T-cell (primary cell): ENCODE measurements around the gene ETS1. TPM values are rescaled to one million over a fixed set of nuclear protein-coding genes. Genes with fewer than 3 reads are reported as not detected.

Experiments
- ATAC-seq, 4 experiments: fragments of 200-7000 bp in 3 of 4; fragments of 150-1000 bp in 1 of 4; cut with Tn5 transposase; replicated peaks in 1 of 4; 1 replicate in 3 of 4; 2 replicates in 1 of 4; pipeline ENCODE4 v1.10.0; 2021; ENCODE audit warnings: moderate library complexity in 3 of 4, mild to moderate bottlenecking in 2 of 4, moderate number of reproducible peaks in 1 of 4
- CTCF ChIA-PET, 2 donors: fragments of 300-600 bp; sonication (Branson Sonifier 250); formaldehyde crosslinking; loops; one replicate each; lab custom pipeline; 2022; ENCODE audit warnings: antibody characterized with exemption in 2 of 2; lab: Charles Lee
- POLR2A ChIA-PET, 2 donors: fragments of 300-600 bp; sonication (Branson Sonifier 250); formaldehyde crosslinking; loops; one replicate each; lab custom pipeline; 2022; ENCODE audit warnings: antibody characterized with exemption in 2 of 2; lab: Charles Lee
- DNase-seq, 35 experiments: peaks; one replicate each; pipeline versions ENCODE4 v3.0.0 to v3.0.0-alpha.2; 2013 to 2023
- H3K27ac ChIP-seq: one replicate; pipeline ENCODE4 v1.5.1; 2013; ENCODE audit warnings: low read length
- H3K27me3 ChIP-seq, 2 experiments: replicated peaks in 1 of 2; 1 replicate in 1 of 2; 2 replicates in 1 of 2; pipeline versions ENCODE4 v1.6.1 to v1.7.0; 2013; ENCODE audit warnings: low read length in 1 of 2, mixed read lengths in 1 of 2; ENCODE audit not compliant: control insufficient read depth in 2 of 2, insufficient read depth in 2 of 2; ENCODE audit errors: extremely low read depth in 1 of 2
- H3K36me3 ChIP-seq, 2 donors: 1 replicate in 1 of 2; 2 replicates in 1 of 2; pipeline versions ENCODE4 v1.6.1 to v1.7.0; 2013; ENCODE audit warnings: low read length in 1 of 2; ENCODE audit not compliant: control insufficient read depth in 2 of 2, insufficient read depth in 1 of 2; ENCODE audit errors: extremely low read depth in 1 of 2
- H3K4me1 ChIP-seq, 2 experiments: 1 replicate in 1 of 2; 2 replicates in 1 of 2; pipeline versions ENCODE4 v1.6.1 to v1.7.0; 2013; ENCODE audit warnings: low read length in 2 of 2, mixed read lengths in 1 of 2; ENCODE audit not compliant: insufficient read depth in 2 of 2, control insufficient read depth in 1 of 2; ENCODE audit errors: extremely low read depth in 1 of 2
- H3K4me3 ChIP-seq, 2 donors: 1 replicate in 1 of 2; 2 replicates in 1 of 2; pipeline versions ENCODE4 v1.5.1 to v1.7.0; 2013; ENCODE audit warnings: mild to moderate bottlenecking in 2 of 2, low read length in 1 of 2, moderate library complexity in 1 of 2; ENCODE audit not compliant: control insufficient read depth in 1 of 2; ENCODE audit errors: extremely low read depth in 1 of 2
- H3K9me3 ChIP-seq: 2 replicates; pipeline ENCODE4 v1.7.0; 2013
- H3K27ac Mint-ChIP-seq, 2 donors: one replicate each; pipeline ENCODE4 v1.8.0; 2020 to 2021; ENCODE audit warnings: mild to moderate bottlenecking in 2 of 2, mixed read lengths in 2 of 2
- H3K27me3 Mint-ChIP-seq, 2 donors: one replicate each; pipeline ENCODE4 v1.8.0; 2021 to 2022; ENCODE audit warnings: mixed read lengths in 2 of 2
- H3K36me3 Mint-ChIP-seq: one replicate; pipeline ENCODE4 v1.8.0; 2021; ENCODE audit warnings: mixed read lengths
- H3K4me1 Mint-ChIP-seq, 3 donors: one replicate each; pipeline ENCODE4 v1.8.0; 2020 to 2022; ENCODE audit warnings: mixed read lengths in 3 of 3, mild to moderate bottlenecking in 1 of 3
- H3K4me3 Mint-ChIP-seq, 3 donors: one replicate each; pipeline ENCODE4 v1.8.0; 2020 to 2022; ENCODE audit warnings: mild to moderate bottlenecking in 3 of 3, mixed read lengths in 3 of 3, moderate library complexity in 3 of 3
- H3K9me3 Mint-ChIP-seq, 3 donors: one replicate each; pipeline ENCODE4 v1.8.0; 2020 to 2022; ENCODE audit warnings: mixed read lengths in 3 of 3
- WGBS: methylation state at CpG from one replicate; pipeline ENCODE4 v1.1.5; 2013; ENCODE audit warnings: missing lambda C conversion rate; ENCODE audit not compliant: insufficient coverage; 5-methylcytosine and 5-hydroxymethylcytosine counted together
- total RNA-seq, 35 experiments: library from RNA in 6 of 35; stranded (reverse) in 6 of 35; fragments of 120-200 nt in 1 of 35; gene quantifications; one replicate each; pipeline versions ENCODE4 v1.2.1 to v1.2.4 and lab custom pipeline; 2013 to 2026

Gene ETS1
- total RNA-seq, 5 donors from 2014 or later (not counting 1 experiment from before 2014, with no cell fraction given): 773 to 1,065 (median 854) TPM

DNA sequence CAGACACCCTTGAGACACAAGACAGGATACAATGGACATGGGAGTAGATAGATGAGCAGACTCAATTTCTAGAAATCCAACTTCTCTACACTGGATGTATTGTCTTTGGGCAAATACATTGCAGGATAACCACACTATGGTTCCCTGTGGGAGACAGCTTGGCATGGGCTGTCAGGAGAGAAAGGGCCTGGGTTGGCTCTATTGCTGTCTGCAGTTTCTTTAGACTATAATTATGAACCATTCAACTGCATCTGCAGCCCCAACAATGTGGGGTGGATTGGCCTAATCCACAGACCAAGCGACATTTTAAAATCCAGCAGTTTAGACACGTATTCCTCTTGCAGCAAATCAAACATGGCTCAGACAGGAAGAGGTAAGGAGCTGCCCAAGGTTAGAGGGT, 60.3 kb downstream of the ETS1 start:
- peak overlapping the region; percentile 93 for H3K27ac ChIP-seq
- no peak overlapping the region for H3K4me3 ChIP-seq
- H3K36me3 Mint-ChIP-seq: no peaks in the 10 kb centered on the region
- DNase-seq: no peak
- no peaks in the 10 kb centered on the region for H3K9me3 Mint-ChIP-seq
- peak overlapping the region in 1 of 3 donors; percentile 99 for H3K4me3 Mint-ChIP-seq
- peaks cover 76 to 83% (median 76%) of the 10 kb centered on the region in 3 donors for H3K4me1 Mint-ChIP-seq
- no peaks in the 10 kb centered on the region for H3K27me3 ChIP-seq
- no peaks in the 10 kb centered on the region for H3K27me3 Mint-ChIP-seq
- WGBS: no CpG with 5 or more reads among the region's 2 CpGs
- ChIA-PET POLR2A (interaction anchor here (0.6 to 2.0 kb wide), 3 partner anchors 83 to 230 kb away, joined by 4 to 23 read pairs (median 4); no protein-coding TSS in a partner anchor), CTCF (interaction anchor here in 1 of 2 donors (1.1 kb wide), 1 partner anchor 17 kb away, joined by 3 read pairs; no protein-coding TSS in a partner anchor)
- H3K4me1 ChIP-seq: peaks cover 51% of the 10 kb centered on the region in 2 experiments
- no peak for ATAC-seq
- H3K36me3 ChIP-seq: no peaks in the 10 kb centered on the region
- H3K27ac Mint-ChIP-seq: peak overlapping the region; percentile 97 to 98
- no peaks in the 10 kb centered on the region for H3K9me3 ChIP-seq

GRCh38 chr11:128525411-128526243, 61.7 kb downstream of the ETS1 start:
- Histone ChIP-seq H3K9me3 (no peaks in the 10 kb centered on the region), H3K4me1 (peaks cover 51% of the 10 kb centered on the region in 2 experiments), H3K27me3 (no peaks in the 10 kb centered on the region), H3K4me3 (peak overlapping the region; percentile 20 to 29), H3K36me3 (no peaks in the 10 kb centered on the region), H3K27ac (peak overlapping the region; percentile 93)
- Mint-ChIP-seq H3K27ac (peak overlapping the region; percentile 97 to 98), H3K4me1 (peaks cover 76 to 78% (median 76%) of the 10 kb centered on the region in 3 donors), H3K4me3 (peak overlapping the region; percentile 59 to 99 (median 67)), H3K36me3 (peaks cover 8% of the 10 kb centered on the region), H3K27me3 (no peaks in the 10 kb centered on the region), H3K9me3 (no peaks in the 10 kb centered on the region)
- DNase-seq: peak in 7 of 35 experiments; percentile 33 to 85 (median 50)
- ChIA-PET POLR2A (interaction anchor here (0.5 to 2.0 kb wide), 35 partner anchors 8 to 509 kb away, joined by 3 to 24 read pairs (median 7); no protein-coding TSS in a partner anchor), CTCF (interaction anchor here (0.6 to 2.2 kb wide), 41 partner anchors 13 to 478 kb away, joined by 3 to 24 read pairs (median 5); no protein-coding TSS in a partner anchor)
- no CpG with 5 or more reads among the region's 1 CpG for WGBS
- ATAC-seq: peak; percentile 52 to 65 (median 54)

DNA sequence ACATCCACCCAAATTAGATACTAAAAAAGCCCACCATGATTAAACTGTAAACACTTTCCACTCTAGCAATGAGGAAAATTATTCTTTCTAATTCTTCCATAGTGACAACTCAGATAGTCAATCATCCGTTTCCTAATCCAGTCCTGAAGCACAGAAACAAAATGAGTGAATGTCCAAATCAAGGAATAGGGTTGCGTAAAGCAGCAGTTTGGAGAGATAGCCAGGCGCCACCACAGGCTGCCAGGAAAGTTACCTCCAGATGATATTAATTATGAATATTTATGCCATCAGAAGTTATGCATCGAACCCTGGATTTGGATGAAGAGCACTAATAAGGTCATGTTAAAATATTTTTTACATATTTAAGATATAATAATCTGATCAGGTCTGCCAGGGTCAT, 63.2 kb downstream of the ETS1 start:
- Histone ChIP-seq H3K9me3 (no peaks in the 10 kb centered on the region), H3K36me3 (peaks cover 0 to 3% of the 10 kb centered on the region in 2 donors), H3K4me1 (peaks cover 51% of the 10 kb centered on the region in 2 experiments), H3K27ac (peak overlapping the region; percentile 93), H3K4me3 (no peak overlapping the region), H3K27me3 (no peaks in the 10 kb centered on the region)
- Mint-ChIP-seq H3K36me3 (peaks cover 20% of the 10 kb centered on the region), H3K4me3 (peak overlapping the region; percentile 96 to 99 (median 98)), H3K4me1 (peaks cover 64 to 65% (median 65%) of the 10 kb centered on the region in 3 donors), H3K27ac (peak overlapping the region; percentile 98), H3K27me3 (no peaks in the 10 kb centered on the region), H3K9me3 (no peaks in the 10 kb centered on the region)
- CTCF ChIA-PET: interaction anchor here in 1 of 2 donors (0.7 to 2.2 kb wide), 4 partner anchors 26 to 106 kb away, joined by 3 to 24 read pairs (median 4); no protein-coding TSS in a partner anchor
- DNase-seq (no peak), ATAC-seq (no peak)
- no CpG with 5 or more reads among the region's 4 CpGs for WGBS
- POLR2A ChIA-PET: interaction anchor here (0.7 to 2.2 kb wide), 4 partner anchors 12 to 106 kb away, joined by 3 to 18 read pairs (median 6); no protein-coding TSS in a partner anchor

GRCh38 chr11:128523641-128524040, 63.7 kb downstream of the ETS1 start:
- peaks cover 59 to 65% (median 60%) of the 10 kb centered on the region in 3 donors for H3K4me1 Mint-ChIP-seq
- no CpG with 5 or more reads among the region's 2 CpGs for WGBS
- ChIA-PET POLR2A (interaction anchor here (0.6 to 2.2 kb wide), 11 partner anchors 9 to 106 kb away, joined by 3 to 18 read pairs (median 5); no protein-coding TSS in a partner anchor), CTCF (interaction anchor here (0.6 to 1.5 kb wide), 10 partner anchors 13 to 222 kb away, joined by 3 to 14 read pairs (median 4); no protein-coding TSS in a partner anchor)
- no peaks in the 10 kb centered on the region for H3K27me3 Mint-ChIP-seq
- H3K27ac Mint-ChIP-seq: peak overlapping the region; percentile 98
- H3K9me3 Mint-ChIP-seq: no peaks in the 10 kb centered on the region
- H3K36me3 ChIP-seq: peaks cover 0 to 6% of the 10 kb centered on the region in 2 donors
- no peak for DNase-seq
- H3K9me3 ChIP-seq: no peaks in the 10 kb centered on the region
- no peak for ATAC-seq
- H3K36me3 Mint-ChIP-seq: peaks cover 25% of the 10 kb centered on the region
- H3K4me3 Mint-ChIP-seq: peak overlapping the region; percentile 96 to 99 (median 98)
- H3K4me3 ChIP-seq: no peak overlapping the region
- H3K27me3 ChIP-seq: no peaks in the 10 kb centered on the region
- peak overlapping the region; percentile 93 for H3K27ac ChIP-seq
- peaks cover 51% of the 10 kb centered on the region in 2 experiments for H3K4me1 ChIP-seq

DNA sequence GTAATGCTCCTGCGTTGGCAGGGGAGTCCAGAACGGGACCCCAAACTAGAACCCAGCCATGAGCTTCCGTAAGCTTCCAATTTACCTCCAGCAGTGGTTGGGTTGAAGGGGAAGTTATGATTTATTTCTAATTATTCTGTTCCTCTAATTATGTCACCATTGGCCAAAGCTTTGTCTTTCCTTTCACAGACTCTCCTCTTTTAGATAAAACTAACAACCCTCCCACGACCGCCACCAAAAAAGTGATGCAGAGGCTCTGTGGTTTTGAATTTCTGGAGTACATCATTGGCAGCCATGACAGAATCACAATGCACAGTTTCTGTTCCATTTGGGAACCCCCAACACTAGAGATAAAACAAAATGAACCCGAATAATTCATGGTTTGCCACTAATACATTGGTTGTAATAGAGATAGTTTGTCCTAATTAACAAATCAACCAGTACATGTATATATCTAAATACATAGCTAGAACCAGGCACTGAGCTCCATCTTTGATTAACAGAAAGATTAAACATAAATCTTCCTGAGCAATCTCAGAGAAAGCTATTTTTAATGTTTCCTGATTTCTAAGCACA, 64.3 kb downstream of the ETS1 start:
- Histone ChIP-seq H3K27me3 (no peaks in the 10 kb centered on the region), H3K9me3 (no peaks in the 10 kb centered on the region), H3K36me3 (peaks cover 1 to 9% of the 10 kb centered on the region in 2 donors), H3K4me3 (peak overlapping the region; percentile 66 to 72), H3K27ac (peak overlapping the region; percentile 93), H3K4me1 (peaks cover 45 to 47% of the 10 kb centered on the region in 2 experiments)
- Mint-ChIP-seq H3K27me3 (no peaks in the 10 kb centered on the region), H3K4me3 (peak overlapping the region; percentile 96 to 99 (median 98)), H3K9me3 (no peaks in the 10 kb centered on the region), H3K36me3 (peaks cover 31% of the 10 kb centered on the region), H3K4me1 (peaks cover 52 to 65% (median 56%) of the 10 kb centered on the region in 3 donors), H3K27ac (peak overlapping the region; percentile 98)
- ChIA-PET POLR2A (interaction anchor here (0.6 to 2.2 kb wide), 12 partner anchors 9 to 204 kb away, joined by 3 to 18 read pairs (median 4); no protein-coding TSS in a partner anchor), CTCF (interaction anchor here (0.6 to 1.5 kb wide), 13 partner anchors 12 to 222 kb away, joined by 3 to 14 read pairs (median 4); no protein-coding TSS in a partner anchor)
- WGBS: no CpG with 5 or more reads among the region's 6 CpGs
- ATAC-seq (peak in 1 of 4 experiments; percentile 13), DNase-seq (peak in 32 of 35 experiments; percentile 37 to 77 (median 62))
